Amygdala (tissue), 56 donors: Measurements from ENCODE around the gene TMEM258.

ENCODE experiments used
- DNase-seq, 56 donors: peaks; one replicate each; lab custom pipeline; 2025; lab: John Stamatoyannopoulos, UW

Gene TMEM258

DNA sequence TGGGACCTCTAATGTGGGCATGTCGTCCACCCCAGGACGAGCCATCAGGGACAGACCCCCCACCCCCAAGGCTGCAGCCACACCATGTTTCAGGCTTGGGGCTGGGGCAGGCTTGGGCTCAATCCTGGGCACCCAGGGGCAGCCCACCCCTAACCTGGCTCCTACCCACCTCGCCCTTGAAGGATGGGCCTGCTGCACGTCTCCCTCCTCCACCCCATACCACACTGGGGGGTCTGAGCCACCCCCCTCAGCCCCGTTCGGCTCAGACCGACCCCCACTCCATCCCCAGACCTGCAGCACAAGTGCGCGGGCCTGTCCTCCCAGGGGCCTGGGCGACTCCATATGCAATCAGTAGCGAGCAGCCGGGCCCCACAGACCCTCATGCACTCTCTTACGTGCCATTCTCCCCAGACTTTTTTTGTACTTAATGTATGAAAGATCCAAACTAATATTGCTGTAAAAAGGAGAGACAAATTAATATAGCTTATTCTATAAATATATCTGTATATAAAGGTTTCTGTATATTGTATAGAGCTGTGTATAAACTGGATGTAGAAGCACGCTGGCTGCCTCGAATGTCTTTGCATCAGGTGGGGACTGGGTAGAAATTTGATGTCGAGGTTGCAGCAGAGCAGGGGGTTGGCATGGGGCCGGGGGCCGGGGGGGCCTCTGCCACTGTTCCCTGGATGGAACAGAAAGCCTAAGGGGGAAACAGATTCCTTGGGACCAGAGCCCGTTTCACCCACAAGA, 45.8 kb downstream of the TMEM258 start:
- no peak for DNase-seq

DNA sequence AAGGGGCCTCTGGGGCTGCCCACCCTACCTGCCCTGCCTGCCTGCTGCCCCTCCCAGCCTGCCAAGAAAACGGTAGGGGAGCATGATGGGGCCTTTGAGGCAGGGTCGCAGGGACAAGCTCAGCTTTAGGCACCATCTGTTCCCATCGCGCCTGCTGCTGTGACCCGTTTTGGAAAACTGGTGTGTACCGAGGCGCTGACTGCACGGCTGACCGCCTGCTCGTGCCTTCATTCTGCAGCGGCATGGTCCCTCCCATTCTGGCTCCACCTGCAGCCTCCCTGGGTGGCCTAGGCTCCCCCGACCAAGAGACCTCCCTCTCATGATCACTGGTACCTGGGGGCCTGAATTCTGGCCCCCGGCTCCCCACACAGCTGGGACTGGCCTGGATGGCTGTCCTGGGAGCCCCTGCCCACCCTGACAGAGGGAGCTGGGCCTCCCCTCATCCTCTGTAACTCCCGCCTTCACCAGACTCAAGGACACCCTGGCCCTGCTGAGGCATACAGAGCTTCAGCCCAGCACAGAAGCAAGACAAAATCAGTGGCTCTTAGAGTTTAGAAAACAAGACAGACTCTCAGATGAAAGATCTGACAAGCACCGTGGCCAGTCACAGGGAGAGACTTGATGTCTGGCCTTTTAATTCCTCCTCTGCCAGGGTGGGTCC, 46.5 kb downstream of the TMEM258 start:
- no peak for DNase-seq

DNA sequence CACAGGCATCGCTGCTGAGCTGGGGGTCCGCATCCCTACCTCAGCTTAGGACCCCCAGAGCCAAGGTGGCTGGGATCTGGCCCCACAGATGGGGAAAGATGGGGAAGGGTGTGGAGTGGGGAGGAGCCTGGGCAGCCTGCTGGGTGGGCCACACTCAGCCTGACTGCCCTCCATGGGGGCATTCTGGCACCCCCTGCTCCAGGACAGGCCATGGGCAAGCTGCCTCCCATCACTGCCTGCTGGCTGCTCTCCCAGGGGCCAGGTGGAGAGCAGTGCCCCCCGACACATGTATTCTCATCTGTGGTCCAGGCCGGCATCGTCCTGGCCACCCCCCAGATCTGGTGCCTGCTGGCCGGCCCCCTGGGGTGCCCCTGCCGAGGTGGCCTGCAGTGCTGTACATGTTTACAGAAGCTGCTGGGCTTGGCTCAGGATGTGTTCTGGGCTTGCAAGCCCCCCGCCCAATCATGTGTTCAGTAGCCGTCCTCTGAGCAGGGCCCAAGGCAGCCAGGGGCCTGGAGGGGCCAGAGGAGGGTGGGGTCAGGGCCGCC, 47.7 kb downstream of the TMEM258 start:
- no peak for DNase-seq

DNA sequence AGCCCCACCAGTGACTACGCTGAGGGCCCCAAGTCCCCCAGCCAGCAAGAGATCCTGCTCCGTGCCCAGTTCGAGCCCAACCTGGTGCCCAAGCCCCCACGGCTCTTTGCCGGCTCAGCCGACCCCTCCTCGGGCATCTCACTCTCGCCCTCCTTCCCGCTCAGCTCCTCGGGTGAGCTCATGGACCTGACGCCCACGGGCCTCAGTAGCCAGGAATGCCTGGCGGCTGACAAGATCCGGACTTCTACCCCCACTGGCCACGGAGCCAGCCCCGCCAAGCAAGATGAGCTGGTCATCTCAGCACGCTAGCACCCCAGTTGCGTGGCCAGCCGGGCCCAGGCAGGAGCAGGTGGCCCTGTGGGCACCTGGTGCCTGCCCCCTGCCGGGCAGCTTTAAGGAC, 48.2 kb downstream of the TMEM258 start:
- DNase-seq, result no peak

DNA sequence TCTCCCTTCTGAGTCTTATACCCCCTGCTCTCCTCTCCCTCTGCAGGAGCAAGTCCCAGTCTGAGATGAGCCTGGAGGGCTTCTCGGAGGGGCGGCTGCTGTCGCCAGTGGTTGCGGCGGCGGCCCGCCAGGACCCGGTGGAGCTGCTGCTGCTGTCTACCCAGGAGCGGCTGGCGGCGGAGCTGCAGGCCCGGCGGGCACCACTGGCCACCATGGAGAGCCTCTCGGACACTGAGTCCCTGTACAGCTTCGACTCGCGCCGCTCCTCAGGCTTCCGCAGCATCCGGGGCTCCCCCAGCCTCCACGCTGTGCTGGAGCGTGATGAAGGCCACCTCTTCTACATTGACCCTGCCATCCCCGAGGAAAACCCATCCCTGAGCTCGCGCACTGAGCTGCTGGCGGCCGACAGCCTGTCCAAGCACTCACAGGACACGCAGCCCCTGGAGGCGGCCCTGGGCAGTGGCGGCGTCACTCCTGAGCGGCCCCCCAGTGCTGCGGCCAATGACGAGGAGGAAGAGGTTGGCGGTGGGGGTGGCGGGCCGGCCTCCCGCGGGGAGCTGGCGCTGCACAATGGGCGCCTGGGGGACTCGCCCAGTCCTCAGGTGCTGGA, 48.8 kb downstream of the TMEM258 start:
- DNase-seq, result no peak

DNA sequence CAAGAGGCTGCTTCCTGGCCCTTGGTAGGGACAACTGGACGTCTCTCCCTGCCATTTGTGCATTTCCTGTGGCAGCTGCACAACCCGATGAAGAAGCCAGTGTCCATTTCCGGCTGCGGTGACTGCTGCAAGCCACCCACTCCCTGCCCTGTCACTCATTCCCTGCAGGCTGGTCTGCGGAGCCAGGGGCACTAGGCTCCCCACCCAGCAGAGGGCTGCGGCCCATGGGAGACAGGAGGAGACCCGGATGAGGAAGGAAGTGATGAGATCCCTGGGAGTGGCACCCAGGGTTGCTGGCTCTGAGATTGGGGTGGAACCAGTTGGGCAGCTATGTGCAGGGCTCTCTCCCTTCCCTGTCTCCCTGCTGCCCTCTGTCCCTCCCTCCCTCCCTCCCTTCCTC, 50.0 kb downstream of the TMEM258 start:
- DNase-seq, result no peak

DNA sequence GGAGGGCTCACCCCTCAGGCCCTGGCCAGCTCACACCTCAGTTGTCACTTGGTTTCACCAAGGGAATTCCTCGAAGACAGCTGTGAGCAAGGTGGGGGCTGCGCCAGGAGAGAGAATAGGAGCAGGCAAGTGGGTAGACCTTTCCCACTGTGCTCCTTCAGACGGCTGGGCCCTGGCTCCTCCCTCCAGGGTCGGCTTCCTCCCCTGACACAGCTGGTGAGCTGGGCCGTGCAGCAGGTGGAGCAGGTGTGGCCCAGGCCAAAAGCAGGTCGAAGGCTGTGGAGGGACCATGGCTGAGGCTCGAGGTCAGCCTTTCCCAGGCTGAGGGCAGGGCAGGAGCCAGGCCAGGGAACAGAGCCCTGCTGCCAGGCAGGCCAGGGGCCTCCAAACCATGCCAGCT, 52.4 kb downstream of the TMEM258 start:
- no peak for DNase-seq

DNA sequence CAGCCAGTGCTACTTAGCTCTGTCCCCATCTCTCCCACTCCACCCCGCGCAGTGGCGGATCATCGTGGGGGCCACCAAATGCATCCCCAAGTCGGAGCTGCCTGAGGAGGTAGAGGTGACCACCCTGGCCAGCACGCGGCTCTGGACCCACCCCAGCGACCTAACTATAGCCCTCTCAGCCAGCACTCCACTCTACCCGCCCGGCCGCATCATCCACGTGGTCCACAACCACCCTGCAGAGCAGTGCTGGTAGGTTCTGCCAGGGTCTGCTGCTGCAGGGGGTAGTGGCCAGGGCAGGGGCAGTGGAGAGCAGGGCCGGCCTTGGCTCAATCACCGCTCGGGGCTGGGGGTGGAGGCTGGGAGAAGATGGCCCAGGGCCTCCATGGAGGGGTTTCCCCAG, 53.0 kb downstream of the TMEM258 start:
- no peak for DNase-seq
